ENCODE measurements around the gene C2CD2L. TPM values are rescaled to one million over a fixed set of nuclear protein-coding genes. Genes with fewer than 3 reads are reported as not detected.

Gene C2CD2L
- total and polyA plus RNA-seq, 10 of the 15 experiments (the other 5 are each of a cell fraction or from before 2014, with no cell fraction given): 0.21 to 9.6 (median 5.1) TPM

- H2AFZ ChIP-seq (ENCODE audit: control insufficient read depth, low read depth, low read length): no peak overlapping the region
- H3K4me2 ChIP-seq (ENCODE audit: control insufficient read depth, insufficient read depth): no peak overlapping the region
- ChIA-PET SMC1A (ENCODE audit: uncharacterized antibody, unreplicated experiment) (interaction anchor here (1.2 to 1.5 kb wide), 3 partner anchors 23 to 52 kb away, joined by 3 to 9 read pairs (median 3); no protein-coding TSS in a partner anchor), CTCF (interaction anchor here (1.0 to 1.8 kb wide), 6 partner anchors 10 to 179 kb away, joined by 3 to 7 read pairs (median 4); partner anchors contain the start of gene C2CD2L), POLR2A (interaction anchor here (0.5 kb wide), 1 partner anchor 1786 kb away, joined by 4 read pairs; no protein-coding TSS in a partner anchor), RAD21 (ENCODE audit: unreplicated experiment) (interaction anchor here (1.0 kb wide), 1 partner anchor 178 kb away, joined by 3 read pairs; no protein-coding TSS in a partner anchor)
- peaks cover 2 to 10% of the 10 kb centered on the region in 2 experiments; a peak in 3 of 4 replicates for H3K27me3 ChIP-seq (replicated peaks in 1 of 2; ENCODE audit: control insufficient read depth in 2 of 2, insufficient read depth in 2 of 2, low read length in 1 of 2)
- intact Hi-C loops (cut with micrococcal nuclease; ENCODE audit: unreplicated experiment) (loop anchor here (1.0 to 5.0 kb wide), 3 partner anchors 38 to 177 kb away; partner anchors contain the start of gene C2CD2L), in situ Hi-C loops (cut with MboI) (no loop called here)
- no peaks in the 10 kb centered on the region for H4K20me1 ChIP-seq (ENCODE audit: control insufficient read depth, insufficient read depth)
- peak; percentile 97 for ATAC-seq
- no peak overlapping the region for H3K9ac ChIP-seq (ENCODE audit: control insufficient read depth, insufficient read depth, low read length)
- H3K36me3 ChIP-seq (ENCODE audit: control insufficient read depth in 2 of 2, insufficient read depth in 2 of 2, low read length in 1 of 2): no peaks in the 10 kb centered on the region
- no peak overlapping the region for H3K4me3 ChIP-seq
- TF ChIP-seq, protein P1, sequence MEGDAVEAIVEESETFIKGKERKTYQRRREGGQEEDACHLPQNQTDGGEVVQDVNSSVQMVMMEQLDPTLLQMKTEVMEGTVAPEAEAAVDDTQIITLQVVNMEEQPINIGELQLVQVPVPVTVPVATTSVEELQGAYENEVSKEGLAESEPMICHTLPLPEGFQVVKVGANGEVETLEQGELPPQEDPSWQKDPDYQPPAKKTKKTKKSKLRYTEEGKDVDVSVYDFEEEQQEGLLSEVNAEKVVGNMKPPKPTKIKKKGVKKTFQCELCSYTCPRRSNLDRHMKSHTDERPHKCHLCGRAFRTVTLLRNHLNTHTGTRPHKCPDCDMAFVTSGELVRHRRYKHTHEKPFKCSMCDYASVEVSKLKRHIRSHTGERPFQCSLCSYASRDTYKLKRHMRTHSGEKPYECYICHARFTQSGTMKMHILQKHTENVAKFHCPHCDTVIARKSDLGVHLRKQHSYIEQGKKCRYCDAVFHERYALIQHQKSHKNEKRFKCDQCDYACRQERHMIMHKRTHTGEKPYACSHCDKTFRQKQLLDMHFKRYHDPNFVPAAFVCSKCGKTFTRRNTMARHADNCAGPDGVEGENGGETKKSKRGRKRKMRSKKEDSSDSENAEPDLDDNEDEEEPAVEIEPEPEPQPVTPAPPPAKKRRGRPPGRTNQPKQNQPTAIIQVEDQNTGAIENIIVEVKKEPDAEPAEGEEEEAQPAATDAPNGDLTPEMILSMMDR (IDR thresholded peaks at IDR 0.05 in 2 of 3, conservative IDR thresholded peaks at IDR 0.05 in 1 of 3; ENCODE audit: control insufficient read depth in 2 of 3, extremely low read depth in 1 of 3, insufficient read depth in 1 of 3, low read depth in 3 of 3, low read length in 3 of 3): peak; percentile 50 to 71 (median 67)
- TF ChIP-seq BHLHE40 (IDR thresholded peaks at IDR 0.05; ENCODE audit: borderline replicate concordance in 1 of 2, low read depth in 2 of 2, low read length in 1 of 2) (no peak), BACH1 (IDR thresholded peaks at IDR 0.05; ENCODE audit: borderline replicate concordance) (no peak), ZZZ3 (IDR thresholded peaks at IDR 0.05; ENCODE audit: control insufficient read depth, insufficient read length, low read depth) (no peak), KDM1A (IDR thresholded peaks at IDR 0.05; ENCODE audit: borderline replicate concordance) (no peak), SMC3 (IDR thresholded peaks at IDR 0.05; ENCODE audit: borderline replicate concordance, low read length) (peak; percentile 60), TCF12 (IDR thresholded peaks at IDR 0.05; ENCODE audit: low read depth, low read length) (no peak), RAD21 (IDR thresholded peaks at IDR 0.05; ENCODE audit: insufficient read depth, low read depth, low read length) (peak; percentile 52), YY1 (IDR thresholded peaks at IDR 0.05; ENCODE audit: low read depth, low read length) (peak; percentile 33; the same call in 1 of the 2 replicates)
- H3K9me3 ChIP-seq (replicated peaks; ENCODE audit: control insufficient read depth, insufficient read depth, low read length): no peaks in the 10 kb centered on the region
- no peak for DNase-seq (ENCODE audit: low read depth, low spot score)
- H3K4me1 ChIP-seq (ENCODE audit: control insufficient read depth, insufficient read depth, low read length): no peaks in the 10 kb centered on the region
- 36% methylated on average over 7 of the region's 7 CpGs for WGBS (ENCODE audit: insufficient coverage, insufficient replicate concordance, low lambda C conversion rate, missing lambda C conversion rate)
- no peaks in the 10 kb centered on the region for H3K79me2 ChIP-seq (ENCODE audit: control insufficient read depth, insufficient read depth, low read length)
- H3K27ac ChIP-seq (ENCODE audit: control insufficient read depth, insufficient read depth): no peak overlapping the region
- BruUV-seq (replicated peaks): no TSS peak
- FAIRE-seq: no peak
Measured at GRCh38 chr11:119144825-119145486, 37.8 kb downstream of the C2CD2L start.
